WTC11 (cell line): Measurements from ENCODE around the gene TSPAN18.

ENCODE experiments used
- CTCF ChIP-seq: fragments of 200-600 bp; IDR thresholded peaks from 2 replicates; pipeline ENCODE4 v1.8.0; 2022; ENCODE audit warnings: antibody characterized with exemption
- SMAD3 ChIP-seq: sonication (generic); formaldehyde crosslinking; IDR thresholded peaks from 2 replicates; pipeline ENCODE4 v1.8.0; 2022; ENCODE audit warnings: missing genetic modification reagents, mild to moderate bottlenecking, borderline replicate concordance
- TF ChIP-seq, protein P1 (sequence below): sonication (generic); formaldehyde crosslinking; IDR thresholded peaks from 2 replicates; pipeline ENCODE4 v1.8.0; 2022; ENCODE audit warnings: missing genetic modification reagents
- TF ChIP-seq, protein P2 (sequence below): sonication (generic); formaldehyde crosslinking; conservative IDR thresholded peaks from 2 replicates; pipeline ENCODE4 v1.8.1; 2022; ENCODE audit warnings: mild to moderate bottlenecking, missing genetic modification reagents
- TF ChIP-seq, protein P3 (sequence below): sonication (generic); formaldehyde crosslinking; IDR thresholded peaks from 2 replicates; pipeline ENCODE4 v1.8.1; 2023; ENCODE audit warnings: mild to moderate bottlenecking, missing genetic modification reagents, moderate library complexity

DNA sequence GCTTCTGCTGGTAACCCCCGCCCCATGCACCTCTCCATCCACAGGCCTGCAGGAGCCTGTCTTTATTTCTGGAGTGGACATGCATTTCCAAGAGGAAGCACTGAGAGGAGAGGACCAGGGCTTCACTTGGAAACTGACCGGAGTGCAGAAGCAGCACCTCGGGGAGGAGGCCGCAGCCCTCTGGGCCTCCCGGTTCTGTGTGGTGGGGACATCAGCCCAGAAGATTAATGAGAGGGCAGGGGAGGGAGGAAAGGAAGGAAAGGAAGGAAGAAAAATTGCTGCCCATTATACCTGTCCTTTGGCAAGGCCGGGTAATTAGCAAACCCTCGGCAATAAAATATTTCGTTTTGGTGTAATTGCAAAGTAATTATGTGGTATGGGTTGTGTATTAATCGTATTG is 126.9 kb downstream of the TSPAN18 start:
- TF ChIP-seq CTCF (no peak), SMAD3 (CRISPR knock-in tag) (no peak)
- TF ChIP-seq, protein P1, sequence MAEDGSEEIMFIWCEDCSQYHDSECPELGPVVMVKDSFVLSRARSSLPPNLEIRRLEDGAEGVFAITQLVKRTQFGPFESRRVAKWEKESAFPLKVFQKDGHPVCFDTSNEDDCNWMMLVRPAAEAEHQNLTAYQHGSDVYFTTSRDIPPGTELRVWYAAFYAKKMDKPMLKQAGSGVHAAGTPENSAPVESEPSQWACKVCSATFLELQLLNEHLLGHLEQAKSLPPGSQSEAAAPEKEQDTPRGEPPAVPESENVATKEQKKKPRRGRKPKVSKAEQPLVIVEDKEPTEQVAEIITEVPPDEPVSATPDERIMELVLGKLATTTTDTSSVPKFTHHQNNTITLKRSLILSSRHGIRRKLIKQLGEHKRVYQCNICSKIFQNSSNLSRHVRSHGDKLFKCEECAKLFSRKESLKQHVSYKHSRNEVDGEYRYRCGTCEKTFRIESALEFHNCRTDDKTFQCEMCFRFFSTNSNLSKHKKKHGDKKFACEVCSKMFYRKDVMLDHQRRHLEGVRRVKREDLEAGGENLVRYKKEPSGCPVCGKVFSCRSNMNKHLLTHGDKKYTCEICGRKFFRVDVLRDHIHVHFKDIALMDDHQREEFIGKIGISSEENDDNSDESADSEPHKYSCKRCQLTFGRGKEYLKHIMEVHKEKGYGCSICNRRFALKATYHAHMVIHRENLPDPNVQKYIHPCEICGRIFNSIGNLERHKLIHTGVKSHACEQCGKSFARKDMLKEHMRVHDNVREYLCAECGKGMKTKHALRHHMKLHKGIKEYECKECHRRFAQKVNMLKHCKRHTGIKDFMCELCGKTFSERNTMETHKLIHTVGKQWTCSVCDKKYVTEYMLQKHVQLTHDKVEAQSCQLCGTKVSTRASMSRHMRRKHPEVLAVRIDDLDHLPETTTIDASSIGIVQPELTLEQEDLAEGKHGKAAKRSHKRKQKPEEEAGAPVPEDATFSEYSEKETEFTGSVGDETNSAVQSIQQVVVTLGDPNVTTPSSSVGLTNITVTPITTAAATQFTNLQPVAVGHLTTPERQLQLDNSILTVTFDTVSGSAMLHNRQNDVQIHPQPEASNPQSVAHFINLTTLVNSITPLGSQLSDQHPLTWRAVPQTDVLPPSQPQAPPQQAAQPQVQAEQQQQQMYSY, result no peak
- TF ChIP-seq, protein P2, sequence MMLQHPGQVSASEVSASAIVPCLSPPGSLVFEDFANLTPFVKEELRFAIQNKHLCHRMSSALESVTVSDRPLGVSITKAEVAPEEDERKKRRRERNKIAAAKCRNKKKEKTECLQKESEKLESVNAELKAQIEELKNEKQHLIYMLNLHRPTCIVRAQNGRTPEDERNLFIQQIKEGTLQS (CRISPR knock-in tag), result no peak
- TF ChIP-seq, protein P3, sequence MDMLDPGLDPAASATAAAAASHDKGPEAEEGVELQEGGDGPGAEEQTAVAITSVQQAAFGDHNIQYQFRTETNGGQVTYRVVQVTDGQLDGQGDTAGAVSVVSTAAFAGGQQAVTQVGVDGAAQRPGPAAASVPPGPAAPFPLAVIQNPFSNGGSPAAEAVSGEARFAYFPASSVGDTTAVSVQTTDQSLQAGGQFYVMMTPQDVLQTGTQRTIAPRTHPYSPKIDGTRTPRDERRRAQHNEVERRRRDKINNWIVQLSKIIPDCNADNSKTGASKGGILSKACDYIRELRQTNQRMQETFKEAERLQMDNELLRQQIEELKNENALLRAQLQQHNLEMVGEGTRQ, result no peak
